GM18511 (cell line): Measurements from ENCODE around the gene ZNF600.
A peak's percentile ranks its signal among the peaks of the same experiment; 100 is the strongest.
"Not testable (repeated sequence)": the region's sequence is repeated elsewhere in the genome, so short reads cannot be mapped to it uniquely, and the experiment has no call there.

Source experiments
- ATAC-seq: cut with Tn5 transposase; IDR thresholded peaks from one replicate; pipeline ENCODE4 v1.9.1; 2021; ENCODE audit warnings: mild to moderate bottlenecking, moderate library complexity; ENCODE audit not compliant: unreplicated experiment

Gene ZNF600

DNA sequence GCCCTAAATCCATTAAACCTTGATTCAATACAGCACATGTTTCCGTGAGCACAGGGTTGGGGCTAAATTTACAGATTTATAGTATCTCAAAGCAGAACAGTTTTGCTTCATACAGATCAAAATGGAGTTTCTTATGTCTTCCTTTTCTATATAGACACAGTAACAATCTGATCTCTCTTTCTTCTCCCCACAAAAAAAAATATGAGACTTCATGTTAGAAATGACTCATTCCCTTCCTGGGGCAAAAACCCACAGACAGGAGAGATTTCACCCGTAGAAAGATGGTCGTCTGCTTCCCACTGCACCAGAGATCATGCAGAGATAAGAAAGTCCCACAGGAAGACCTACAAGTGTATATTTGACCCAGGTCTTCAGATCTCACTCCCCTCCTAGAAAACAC lies 44.1 kb downstream of the ZNF600 start:
- no peak for ATAC-seq

DNA sequence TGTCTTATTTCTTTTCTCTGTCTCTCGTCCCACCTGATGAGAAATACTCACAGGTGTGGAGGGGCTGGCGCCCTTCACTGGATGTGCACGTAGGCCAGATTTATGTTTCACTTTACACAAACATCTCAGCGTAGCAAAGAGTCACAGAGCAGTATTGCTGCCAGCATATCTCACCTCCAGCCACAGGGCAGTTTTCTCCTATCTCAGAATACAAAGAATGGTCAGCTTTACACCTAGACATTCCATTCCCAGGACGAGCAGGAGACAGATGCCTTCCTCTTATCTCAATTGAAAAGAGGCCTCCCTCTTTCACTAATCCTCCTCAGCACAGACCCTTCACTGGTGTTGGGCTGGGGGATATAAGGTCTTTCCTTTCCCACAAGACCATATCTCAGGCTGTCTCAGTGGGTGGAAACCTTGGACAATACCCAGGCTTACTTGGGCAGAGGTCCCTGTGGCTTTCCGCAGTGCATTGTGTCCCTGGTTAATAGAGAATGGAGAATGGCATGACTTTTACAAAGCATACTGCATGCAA lies 44.6 kb downstream of the ZNF600 start:
- ATAC-seq = no peak

DNA sequence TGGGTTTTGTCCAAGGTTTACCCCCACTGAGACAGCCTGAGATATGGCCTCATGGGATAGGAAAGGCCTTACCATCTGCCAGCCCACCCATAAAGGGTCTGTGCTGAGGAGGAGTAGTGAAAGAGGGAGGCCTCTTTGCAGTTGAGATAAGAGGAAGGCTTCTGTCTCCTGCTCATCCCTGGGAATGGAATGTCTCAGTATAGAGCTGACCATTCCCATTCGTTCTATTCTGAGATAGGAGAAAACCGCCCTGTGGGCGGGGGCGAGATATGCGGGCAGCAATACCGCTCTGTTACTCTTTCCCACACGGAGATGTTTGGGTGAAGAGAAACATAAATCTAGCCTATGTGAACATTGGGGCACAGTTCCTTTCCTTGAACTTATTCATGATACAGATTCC lies 45.2 kb downstream of the ZNF600 start:
- ATAC-seq = not testable (repeated sequence)

DNA sequence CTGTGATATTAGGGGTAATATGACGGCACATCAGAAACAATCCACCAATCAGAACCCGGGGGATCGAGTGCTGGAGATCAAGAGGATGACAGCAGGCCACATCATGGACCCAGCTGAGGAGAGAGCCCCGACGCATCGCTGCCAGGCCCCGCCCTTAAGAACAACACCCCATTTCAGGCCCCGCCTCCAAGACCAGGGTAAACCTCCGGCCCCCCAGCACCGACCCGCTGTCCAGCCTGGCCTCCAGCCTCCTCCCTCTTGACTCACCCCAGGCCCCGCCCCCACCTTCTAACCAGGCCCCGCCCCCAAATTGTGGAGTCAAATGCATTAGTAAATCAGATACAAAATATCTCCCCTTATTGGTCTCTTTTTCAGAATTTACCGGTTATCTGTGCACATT lies 47.0 kb downstream of the ZNF600 start:
- ATAC-seq = no peak

DNA sequence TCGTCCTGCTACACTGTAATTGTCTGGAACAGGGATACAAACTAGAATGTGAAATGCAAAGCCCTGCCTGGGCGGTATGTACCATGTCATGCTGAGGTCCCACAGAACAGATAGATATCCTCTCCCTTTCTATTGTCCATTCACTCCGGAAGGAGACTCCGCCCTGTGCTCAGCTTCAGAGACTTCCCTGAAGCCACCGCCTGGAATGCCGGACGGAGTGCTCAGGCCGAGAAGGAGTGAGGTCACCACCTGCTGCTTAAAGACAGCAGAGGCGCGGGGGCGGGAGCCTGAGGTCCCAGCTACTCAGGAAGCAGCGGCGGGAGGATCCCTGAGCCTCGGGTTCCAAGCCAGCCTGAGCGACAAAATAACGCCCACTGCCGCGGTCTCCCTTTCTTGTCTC lies 50.9 kb downstream of the ZNF600 start:
- ATAC-seq = no peak

DNA sequence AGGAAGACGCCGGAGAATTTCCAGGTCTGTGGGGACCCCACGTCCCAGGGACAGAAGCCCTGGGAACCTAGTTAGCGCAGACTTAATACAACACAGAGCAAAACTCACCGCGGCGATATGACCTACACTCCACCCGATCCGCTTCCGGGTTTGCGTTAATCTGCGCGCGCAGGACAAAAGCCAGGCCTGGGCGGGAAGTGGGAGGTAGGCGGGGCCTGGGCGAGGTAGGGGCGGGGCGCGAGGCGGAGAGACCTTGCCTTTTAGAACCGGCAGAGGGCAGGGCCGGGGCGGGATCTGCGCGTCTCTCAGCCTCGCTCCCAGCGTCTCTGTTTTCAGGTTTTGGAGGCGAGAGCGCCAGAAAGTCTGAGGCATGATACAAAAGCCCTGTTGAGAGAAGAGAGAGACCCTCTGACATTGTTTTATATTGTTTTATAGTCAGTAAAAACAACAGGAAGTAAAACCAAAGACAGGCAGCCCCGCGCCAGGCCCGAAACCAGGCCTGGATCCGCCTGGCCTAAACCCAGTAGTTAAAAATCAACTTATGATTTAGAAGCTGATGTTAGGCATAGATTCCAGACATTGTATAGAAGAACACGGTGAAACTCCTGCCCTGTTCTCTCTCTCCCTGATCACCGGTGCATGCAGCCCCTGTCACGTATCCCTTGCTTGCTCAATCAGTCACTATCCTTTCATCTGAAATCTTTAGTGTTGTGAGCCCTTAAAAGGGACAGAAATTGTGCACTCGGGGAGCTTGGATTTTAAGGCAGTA lies 51.5 kb downstream of the ZNF600 start, which contains the start of gene ZNF611:
Gene ZNF611, minus strand, starts transcription at position 152 of the 769 bp plus-strand sequence. CDS start 19,150 bp downstream, outside the sequence.
- peak; percentile 96 for ATAC-seq

DNA sequence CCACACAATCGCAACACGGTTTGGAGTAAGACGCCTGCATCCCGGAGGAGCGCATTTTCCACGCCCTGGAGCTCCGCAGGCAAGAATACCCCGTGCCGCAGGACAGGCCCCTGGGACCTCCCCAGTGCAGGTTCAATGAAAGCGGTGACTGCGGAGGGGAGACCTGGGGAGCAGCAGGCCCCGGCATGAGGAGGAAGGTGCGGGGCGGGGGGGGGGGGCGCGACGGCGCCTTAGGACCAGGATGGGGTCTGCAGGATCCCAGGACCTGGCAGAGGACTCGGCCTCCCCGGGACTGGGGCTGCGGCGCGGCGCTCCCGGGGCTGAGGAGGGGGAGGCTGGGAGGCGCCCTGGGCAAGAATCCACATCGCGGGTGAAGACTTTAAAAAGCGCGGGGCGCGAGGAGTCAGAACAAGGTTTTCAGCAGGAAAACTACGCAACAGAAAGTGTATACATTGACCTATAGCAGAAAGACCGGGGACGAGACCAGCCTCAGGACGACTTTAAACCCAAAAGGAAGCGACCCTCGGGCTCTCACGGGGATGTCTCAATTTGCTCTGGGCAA lies 52.2 kb downstream of the ZNF600 start:
- peak; percentile 43 for ATAC-seq

DNA sequence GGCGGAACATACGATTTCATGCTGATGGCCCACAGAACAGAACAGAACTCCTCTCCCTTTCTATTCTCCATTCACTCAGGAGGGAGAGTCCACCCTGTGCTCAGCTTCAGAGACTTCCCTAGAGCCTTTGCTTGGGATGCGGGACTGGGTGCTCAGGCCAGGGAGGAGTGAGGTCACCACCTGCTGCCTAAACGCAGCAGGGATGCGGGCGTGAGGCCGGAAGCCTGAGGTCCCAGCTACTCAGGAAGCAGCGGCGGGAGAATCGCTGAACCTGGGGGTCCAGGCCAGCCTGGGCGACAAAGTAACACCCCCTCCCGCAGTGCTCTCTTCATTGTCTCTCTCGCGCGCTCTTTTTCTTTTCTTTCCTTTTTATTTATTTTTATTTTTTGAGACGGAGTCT lies 60.5 kb downstream of the ZNF600 start:
- ATAC-seq = not testable (repeated sequence)

DNA sequence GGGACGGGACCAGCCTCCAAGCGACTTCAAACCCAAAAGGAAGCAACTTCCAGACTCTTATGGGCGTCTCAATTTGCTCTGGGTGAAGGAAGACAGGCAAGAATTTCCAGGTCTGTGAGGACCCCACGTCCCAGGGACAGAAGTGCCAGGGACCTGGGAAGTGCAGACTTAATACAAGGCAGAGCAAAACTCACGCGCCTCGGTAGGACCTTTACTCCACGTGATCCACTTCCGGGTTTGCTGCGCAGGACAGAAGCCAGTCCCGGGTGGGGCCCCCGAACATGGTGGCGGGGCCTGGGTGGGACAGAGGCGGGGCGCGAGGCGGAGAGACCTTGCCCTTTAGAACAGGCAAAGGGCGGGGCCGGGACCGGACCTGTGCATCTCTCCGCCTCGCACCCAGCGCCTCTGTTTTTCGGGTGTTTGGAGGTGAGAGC lies 61.0 kb downstream of the ZNF600 start:
- no peak for ATAC-seq

DNA sequence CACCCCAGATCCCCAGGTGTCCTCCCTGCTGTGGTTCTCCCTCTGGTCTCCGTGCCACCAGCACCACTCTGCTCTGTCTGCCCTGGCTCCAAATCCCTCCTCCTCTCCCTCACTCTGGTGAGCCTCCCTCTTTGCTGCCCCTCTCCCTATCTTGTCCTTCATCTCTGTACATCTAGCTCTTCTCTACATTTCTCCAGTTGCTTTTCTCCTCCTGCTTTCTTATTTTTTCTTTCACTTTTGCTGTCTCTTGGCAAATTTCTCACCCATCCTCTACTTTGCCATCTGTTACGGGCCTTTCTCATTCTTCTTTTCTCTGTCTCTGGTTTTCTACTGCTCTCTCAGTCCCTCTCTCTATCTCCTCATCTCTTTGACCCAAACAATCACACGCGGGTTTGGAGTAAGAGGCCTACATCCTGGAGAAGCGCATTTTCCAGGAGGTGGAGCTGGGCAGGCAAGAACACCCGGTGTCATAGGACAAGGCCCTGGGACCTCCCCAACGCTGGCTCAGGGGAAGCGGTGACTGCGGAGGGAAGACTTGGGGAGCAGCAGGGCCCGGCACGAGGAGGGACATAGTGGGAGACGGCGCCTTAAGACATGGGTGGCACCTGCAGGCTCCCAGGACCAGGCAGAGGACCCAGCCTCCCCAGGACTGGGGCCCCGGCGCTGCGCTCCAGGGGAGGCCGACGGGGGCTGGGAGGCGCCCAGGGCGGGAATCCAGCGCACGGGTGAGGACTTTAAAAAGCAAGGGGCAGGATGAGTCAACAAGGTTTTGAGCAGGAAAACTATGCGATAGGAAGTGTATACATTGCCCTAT lies 61.7 kb downstream of the ZNF600 start:
- no peak for ATAC-seq

DNA sequence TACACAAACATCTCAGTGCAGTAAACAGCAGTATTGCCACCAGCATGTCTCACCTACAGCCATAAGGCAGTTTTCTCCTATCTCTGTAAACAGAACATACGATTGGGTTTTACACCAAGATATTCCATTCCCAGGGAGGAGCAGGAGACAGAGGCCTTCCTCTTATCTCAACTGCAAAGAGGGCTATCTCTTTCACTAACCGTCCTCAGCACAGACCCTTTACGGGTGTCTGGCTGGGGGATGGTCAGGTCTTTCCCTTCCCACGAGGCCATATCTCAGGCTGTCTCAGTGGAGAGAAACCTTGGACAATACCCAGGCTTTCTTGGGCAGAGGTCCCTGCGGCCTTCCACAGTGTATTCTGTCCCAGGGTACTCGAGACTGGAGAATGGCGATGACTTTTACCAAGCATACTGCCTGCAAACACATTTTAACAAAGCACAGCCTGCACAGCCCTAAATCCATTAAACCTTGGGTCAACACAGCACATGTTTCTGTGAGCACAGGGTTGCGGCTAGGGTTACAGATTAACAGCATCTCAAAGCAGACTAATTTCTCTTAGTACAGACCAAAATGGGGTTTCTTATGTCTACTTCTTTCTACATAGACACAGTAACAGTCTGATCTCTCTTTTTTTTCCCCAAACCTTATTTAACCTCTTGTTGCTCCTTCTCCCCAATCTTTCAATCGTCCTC lies 62.5 kb downstream of the ZNF600 start:
- ATAC-seq = not testable (repeated sequence)

DNA sequence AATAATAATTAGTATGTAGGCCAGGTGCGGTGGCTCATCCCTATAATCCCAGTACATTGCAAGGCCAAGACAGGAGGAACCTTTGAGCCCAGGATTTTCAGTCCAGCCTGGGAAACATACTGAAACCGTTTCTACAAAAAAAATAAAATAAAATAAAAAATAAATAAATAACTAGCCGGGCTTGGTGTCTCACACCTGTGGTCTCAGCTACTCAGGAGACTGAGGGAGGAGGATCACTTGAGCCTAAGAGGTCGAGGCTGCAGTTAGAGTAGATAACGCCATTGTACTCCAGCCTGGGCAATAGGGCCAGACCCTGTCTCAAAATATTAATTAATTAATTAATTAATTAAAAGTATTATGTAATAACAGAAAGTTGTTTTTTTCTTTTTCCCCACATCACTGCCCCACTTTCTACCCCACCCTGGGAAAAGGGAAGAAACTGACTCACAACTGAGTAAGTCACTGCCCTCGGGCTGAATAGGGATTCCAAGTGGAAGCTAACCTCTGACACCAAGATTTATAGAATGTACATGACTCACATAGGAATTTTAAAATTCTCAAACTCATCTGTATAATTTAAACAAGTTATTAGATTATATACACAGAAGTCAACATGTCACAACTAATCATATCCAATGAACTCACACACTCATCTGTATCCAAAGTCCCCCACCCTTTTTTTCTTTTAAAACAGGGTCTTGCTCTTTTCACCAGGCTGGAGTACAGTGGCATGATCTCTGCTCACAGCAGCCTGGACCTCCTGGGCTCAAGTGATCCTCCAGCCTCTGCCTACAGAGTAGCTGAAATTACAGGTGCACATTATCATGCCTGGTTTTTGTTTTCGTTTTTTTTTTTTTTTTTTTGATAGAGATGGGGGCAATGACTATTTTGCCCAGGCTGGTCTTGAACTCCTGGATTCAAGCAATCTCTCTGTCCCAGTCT lies 64.3 kb downstream of the ZNF600 start:
- ATAC-seq = no peak

DNA sequence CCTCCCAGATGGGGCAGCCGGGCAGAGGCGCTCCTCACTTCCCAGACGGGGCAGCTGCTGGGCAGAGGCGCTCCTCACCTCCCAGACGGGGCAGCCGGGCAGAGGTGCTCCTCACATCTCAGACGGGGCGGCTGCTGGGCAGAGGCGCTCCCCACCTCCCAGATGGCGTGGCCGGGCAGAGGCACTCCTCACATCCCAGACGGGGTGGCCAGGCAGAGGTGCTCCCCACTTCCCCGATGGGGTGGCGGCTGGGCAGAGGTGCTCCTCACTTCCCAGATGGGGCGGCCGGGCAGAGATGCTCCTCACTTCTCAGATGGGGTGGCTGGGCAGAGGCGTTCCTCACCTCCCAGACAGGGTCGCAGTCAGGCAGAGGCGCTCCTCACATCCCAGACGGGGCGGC lies 66.0 kb downstream of the ZNF600 start:
- not testable (repeated sequence) for ATAC-seq

DNA sequence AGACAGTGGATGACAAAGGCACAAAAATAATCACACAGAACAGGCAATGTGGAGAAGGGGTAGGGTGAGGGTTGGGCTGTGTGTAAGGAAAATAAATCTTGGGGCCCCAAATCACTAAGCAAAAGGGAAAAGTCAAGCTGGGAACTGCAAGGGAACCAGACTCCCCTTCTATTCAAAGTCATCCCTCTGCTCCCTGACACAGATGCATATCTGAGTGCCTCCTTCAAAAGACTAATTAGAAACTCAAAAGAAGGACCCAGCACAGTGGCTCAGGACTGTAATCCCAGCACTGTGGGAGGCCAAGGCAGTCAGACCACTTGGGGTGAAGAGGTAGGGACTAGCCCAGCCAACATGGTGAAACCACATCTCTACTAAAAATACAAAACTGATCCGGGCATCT lies 70.1 kb downstream of the ZNF600 start:
- no peak for ATAC-seq

DNA sequence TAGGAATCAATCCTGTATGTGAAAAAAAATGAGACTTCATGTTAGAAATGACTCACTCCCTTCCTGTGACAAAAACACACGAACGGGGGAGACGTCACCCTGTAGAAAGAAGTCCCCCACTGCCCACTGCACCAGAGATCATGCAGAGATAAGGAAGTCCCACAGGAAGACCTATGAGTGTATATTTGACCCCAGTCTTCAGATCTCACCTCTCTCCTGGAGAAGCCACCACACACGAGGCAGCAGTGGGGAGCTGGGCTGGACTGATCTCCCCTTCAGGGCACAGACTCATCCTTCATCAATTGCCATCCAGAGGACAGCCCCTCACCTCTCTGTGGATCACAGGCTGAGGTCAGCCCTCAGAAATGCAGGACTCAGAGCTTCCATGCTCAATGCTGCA lies 70.7 kb downstream of the ZNF600 start:
- not testable (repeated sequence) for ATAC-seq

DNA sequence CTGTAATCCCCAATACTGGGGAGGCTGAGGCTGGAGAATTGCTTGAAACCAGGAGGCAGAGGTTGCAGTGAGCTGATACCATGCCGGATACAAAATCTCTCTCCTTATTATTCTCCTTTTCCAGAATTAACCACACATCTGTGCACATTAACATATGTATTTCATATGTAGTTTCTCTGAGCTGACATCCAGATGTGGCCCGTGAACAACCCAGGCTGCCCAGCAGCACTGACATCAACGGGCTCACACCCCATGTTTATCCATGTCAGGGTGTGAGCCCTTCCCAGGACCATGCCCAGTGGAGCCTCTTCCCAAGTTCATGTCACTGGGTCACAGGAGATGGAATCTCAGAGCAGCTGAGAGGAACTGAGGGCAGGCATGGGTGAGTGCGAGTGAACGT lies 71.3 kb downstream of the ZNF600 start:
- ATAC-seq = not testable (repeated sequence)
